SHP77 (cell line): ENCODE measurements around the gene CLN6.
"Not testable (repeated sequence)": the region's sequence is repeated elsewhere in the genome, so short reads cannot be mapped to it uniquely, and the experiment has no call there.

ENCODE experiments used
- DNase-seq, 2 experiments: peaks; one replicate each; lab custom pipeline; 2025; lab: John Stamatoyannopoulos, UW

Gene CLN6

GRCh38 chr15:68190048-68190447, 39.5 kb downstream of the CLN6 start:
- no peak for DNase-seq

GRCh38 chr15:68188647-68189046, 40.9 kb downstream of the CLN6 start:
- no peak for DNase-seq

GRCh38 chr15:68187559-68187958, 42.0 kb downstream of the CLN6 start:
- no peak for DNase-seq

- no peak for DNase-seq
Observed at GRCh38 chr15:68186671-68187397, 42.7 kb downstream of the CLN6 start.

GRCh38 chr15:68184616-68185480, 44.7 kb downstream of the CLN6 start:
- DNase-seq: no peak

- DNase-seq: no peak
Observed at GRCh38 chr15:68183616-68184315, 45.8 kb downstream of the CLN6 start.

GRCh38 chr15:68177742-68178141, 51.8 kb downstream of the CLN6 start:
- DNase-seq: no peak

- no peak for DNase-seq
Observed at GRCh38 chr15:68176601-68177000, 52.9 kb downstream of the CLN6 start.

- no peak for DNase-seq
Observed at GRCh38 chr15:68175526-68175925, 54.0 kb downstream of the CLN6 start.

- DNase-seq: no peak
Observed at GRCh38 chr15:68173119-68173518, 56.4 kb downstream of the CLN6 start.

- DNase-seq: not testable (repeated sequence)
Observed at GRCh38 chr15:68172037-68172436, 57.5 kb downstream of the CLN6 start.

- DNase-seq: no peak
Observed at GRCh38 chr15:68166847-68167246, 62.7 kb downstream of the CLN6 start.

- DNase-seq: no peak
Observed at GRCh38 chr15:68163191-68163590, 66.3 kb downstream of the CLN6 start.

GRCh38 chr15:68158046-68158628, 71.4 kb downstream of the CLN6 start:
- no peak for DNase-seq

GRCh38 chr15:68157074-68157473, 72.5 kb downstream of the CLN6 start:
- no peak for DNase-seq
